Activated naive CD8-positive, alpha-beta T cell (primary cell): ENCODE measurements around the gene POLR2C.

Experiments
- H3K27ac Mint-ChIP-seq: one replicate; pipeline ENCODE4 v1.8.0; 2021; ENCODE audit warnings: mixed read lengths
- H3K27me3 Mint-ChIP-seq: one replicate; pipeline ENCODE4 v1.8.0; 2021; ENCODE audit warnings: mixed read lengths
- H3K36me3 Mint-ChIP-seq: one replicate; pipeline ENCODE4 v1.8.0; 2021; ENCODE audit warnings: mixed read lengths
- H3K4me1 Mint-ChIP-seq: one replicate; pipeline ENCODE4 v1.8.0; 2021; ENCODE audit warnings: low read depth, mixed read lengths
- H3K4me3 Mint-ChIP-seq: one replicate; pipeline ENCODE4 v1.8.0; 2021; ENCODE audit warnings: mild to moderate bottlenecking, mixed read lengths
- H3K9me3 Mint-ChIP-seq: one replicate; pipeline ENCODE4 v1.8.0; 2021; ENCODE audit warnings: low read depth, mixed read lengths

Gene POLR2C

GRCh38 chr16:57462209-57462977, at the start of gene POLR2C:
Gene POLR2C, plus strand, starts transcription at chr16:57462679. Its CDS starts 46 bp downstream, at chr16:57462725.
- Mint-ChIP-seq H3K27me3 (no peaks in the 10 kb centered on the region), H3K36me3 (peaks cover 8% of the 10 kb centered on the region), H3K27ac (peak within 1 kb of the TSS; percentile 100), H3K4me3 (peak within 1 kb of the TSS; percentile 100), H3K9me3 (no peaks in the 10 kb centered on the region), H3K4me1 (peaks cover 30% of the 10 kb centered on the region)

DNA sequence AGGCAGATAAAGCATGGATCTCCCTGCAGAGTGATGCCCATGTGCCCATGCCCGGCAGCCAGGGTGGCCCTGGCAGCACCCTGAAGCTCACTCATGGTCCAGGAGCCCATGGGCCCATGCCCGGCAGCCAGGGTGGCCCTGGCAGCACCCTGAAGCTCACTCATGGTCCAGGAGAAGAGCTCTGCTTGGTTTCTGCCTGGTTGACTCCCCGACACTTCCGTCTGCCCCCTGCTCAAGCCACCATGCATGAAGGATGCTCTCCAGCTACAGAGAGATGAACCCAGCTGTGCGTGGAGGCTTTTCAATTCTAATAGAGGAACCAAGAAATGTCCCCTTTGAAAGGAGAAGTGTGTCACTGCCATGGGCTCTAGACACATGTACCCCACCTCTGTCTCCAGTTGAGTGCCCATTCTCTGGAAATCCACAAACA, 49.2 kb upstream of the POLR2C start:
- H3K27ac Mint-ChIP-seq: no peak overlapping the region
- no peaks in the 10 kb centered on the region for H3K27me3 Mint-ChIP-seq
- H3K4me3 Mint-ChIP-seq: no peak overlapping the region
- H3K4me1 Mint-ChIP-seq: peaks cover 10% of the 10 kb centered on the region
- no peaks in the 10 kb centered on the region for H3K36me3 Mint-ChIP-seq
- H3K9me3 Mint-ChIP-seq: no peaks in the 10 kb centered on the region

DNA sequence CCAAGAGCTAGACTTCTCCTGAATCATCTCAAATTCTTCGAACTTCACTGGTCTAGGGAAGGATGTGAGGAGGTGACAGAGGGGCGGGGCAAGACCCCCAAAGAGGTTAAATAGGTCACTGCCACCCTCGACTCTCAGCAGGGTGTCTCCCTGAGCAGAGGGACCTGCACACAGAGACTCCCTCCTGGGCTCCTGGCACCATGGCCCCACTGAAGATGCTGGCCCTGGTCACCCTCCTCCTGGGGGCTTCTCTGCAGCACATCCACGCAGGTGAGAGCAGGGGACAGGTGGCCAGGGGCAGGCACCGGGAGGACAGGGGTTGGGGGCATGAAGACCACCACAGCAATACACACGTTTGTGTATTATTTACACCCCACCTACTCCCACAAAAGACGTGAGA, 48.7 kb upstream of the POLR2C start:
- H3K27me3 Mint-ChIP-seq: no peaks in the 10 kb centered on the region
- peaks cover 12% of the 10 kb centered on the region for H3K4me1 Mint-ChIP-seq
- H3K27ac Mint-ChIP-seq: no peak overlapping the region
- no peaks in the 10 kb centered on the region for H3K9me3 Mint-ChIP-seq
- H3K4me3 Mint-ChIP-seq: no peak overlapping the region
- H3K36me3 Mint-ChIP-seq: no peaks in the 10 kb centered on the region

DNA sequence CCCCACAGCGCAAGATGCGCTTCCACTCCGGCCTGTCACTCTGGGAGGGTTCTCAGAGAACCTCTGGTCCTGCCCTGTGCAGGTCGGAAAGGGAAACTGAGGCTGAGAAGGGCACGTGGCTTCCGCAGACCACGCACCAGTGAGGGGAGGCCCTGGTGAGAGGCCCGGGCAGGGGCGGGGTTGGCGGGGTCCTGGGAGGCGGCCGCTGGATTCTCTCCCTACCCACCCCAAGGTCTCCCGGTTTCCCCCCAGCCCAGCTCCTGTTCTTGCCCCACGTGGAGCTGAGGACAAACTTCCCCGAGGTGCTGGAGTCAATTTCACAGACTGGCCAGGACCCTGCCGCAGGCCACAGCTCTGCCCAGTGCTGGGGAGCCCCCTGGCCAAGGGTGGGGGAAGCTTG, 46.4 kb upstream of the POLR2C start:
- no peaks in the 10 kb centered on the region for H3K9me3 Mint-ChIP-seq
- no peaks in the 10 kb centered on the region for H3K27me3 Mint-ChIP-seq
- no peaks in the 10 kb centered on the region for H3K36me3 Mint-ChIP-seq
- H3K27ac Mint-ChIP-seq: no peak overlapping the region
- H3K4me1 Mint-ChIP-seq: peaks cover 21% of the 10 kb centered on the region
- no peak overlapping the region for H3K4me3 Mint-ChIP-seq

- no peaks in the 10 kb centered on the region for H3K36me3 Mint-ChIP-seq
- no peaks in the 10 kb centered on the region for H3K27me3 Mint-ChIP-seq
- H3K4me1 Mint-ChIP-seq: peaks cover 25% of the 10 kb centered on the region
- no peak overlapping the region for H3K27ac Mint-ChIP-seq
- H3K4me3 Mint-ChIP-seq: no peak overlapping the region
- no peaks in the 10 kb centered on the region for H3K9me3 Mint-ChIP-seq
These were observed 43.0 kb upstream of the POLR2C start for GRCh38 chr16:57419506-57419905.

DNA sequence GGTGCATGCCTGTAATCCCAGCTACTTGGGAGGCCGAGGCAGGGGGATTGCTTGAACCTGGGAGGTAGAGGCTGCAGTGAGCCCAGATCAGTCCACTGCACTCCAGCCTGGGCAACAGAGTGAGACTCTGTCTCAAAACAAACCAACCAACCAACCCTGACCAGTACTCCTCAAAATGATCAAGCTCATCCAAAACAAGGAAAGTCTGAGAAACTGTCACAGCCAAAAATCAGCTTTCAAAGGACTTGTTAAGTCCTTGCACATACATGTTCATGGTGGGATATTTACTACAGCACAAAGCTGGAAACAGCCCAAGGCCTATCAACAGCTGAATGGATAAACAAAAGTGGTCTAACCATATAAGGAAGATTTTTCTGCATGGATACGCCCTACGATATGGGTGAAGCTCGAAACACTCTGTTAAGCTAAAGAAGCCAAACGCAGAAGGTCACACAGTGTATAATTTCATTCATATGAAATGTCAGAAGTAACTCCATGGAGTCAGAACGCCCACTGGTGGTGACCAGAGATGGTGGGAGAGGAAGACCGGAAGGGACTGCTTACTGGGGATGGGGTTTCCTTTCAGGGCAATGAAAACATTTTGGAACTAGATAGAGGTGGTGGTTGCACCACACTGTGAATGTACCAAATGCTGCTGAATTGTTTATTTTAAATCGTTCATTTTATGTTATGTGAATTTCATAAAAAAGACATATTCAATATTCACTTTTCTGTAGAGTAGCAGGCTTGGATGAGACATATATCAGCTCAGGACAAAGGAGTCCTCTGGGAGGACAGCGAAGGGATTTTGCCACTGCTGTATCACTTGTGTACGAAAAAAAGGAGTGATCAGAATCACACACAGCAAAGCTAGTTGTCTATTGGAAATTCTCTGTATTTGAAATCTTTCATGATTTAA, 40.2 kb upstream of the POLR2C start:
- Mint-ChIP-seq H3K9me3 (no peaks in the 10 kb centered on the region), H3K27me3 (no peaks in the 10 kb centered on the region), H3K27ac (no peak overlapping the region)

DNA sequence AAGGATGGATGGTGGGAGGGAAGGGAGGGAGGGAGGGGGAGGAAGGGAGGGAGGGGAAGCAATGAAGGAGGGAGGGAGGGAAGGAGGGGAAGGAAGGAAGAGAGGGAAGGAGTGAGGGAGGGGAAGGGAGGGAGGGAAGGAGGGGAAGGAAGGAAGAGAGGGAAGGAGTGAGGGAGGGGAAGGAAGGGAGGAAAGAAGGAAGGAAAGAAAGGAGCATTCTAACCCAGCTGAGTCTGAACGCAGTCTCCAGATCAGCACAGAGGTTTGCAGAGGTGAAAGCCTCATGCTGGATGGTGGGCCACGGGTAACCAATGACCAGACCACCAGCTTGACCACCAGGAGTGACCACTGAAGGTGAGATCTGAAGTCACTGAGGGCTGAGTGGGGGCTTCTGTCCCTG, 39.3 kb upstream of the POLR2C start:
- H3K9me3 Mint-ChIP-seq: no peaks in the 10 kb centered on the region
- H3K36me3 Mint-ChIP-seq: peaks cover 6% of the 10 kb centered on the region
- peaks cover 15% of the 10 kb centered on the region for H3K4me1 Mint-ChIP-seq
- no peak overlapping the region for H3K4me3 Mint-ChIP-seq
- H3K27ac Mint-ChIP-seq: no peak overlapping the region
- no peaks in the 10 kb centered on the region for H3K27me3 Mint-ChIP-seq

More for the DNA sequence above, 40.2 kb upstream of the POLR2C start:
- Mint-ChIP-seq H3K4me3 (no peak overlapping the region), H3K4me1 (peaks cover 19% of the 10 kb centered on the region), H3K36me3 (no peaks in the 10 kb centered on the region)

GRCh38 chr16:57424583-57424982, 37.9 kb upstream of the POLR2C start:
- no peak overlapping the region for H3K27ac Mint-ChIP-seq
- H3K9me3 Mint-ChIP-seq: no peaks in the 10 kb centered on the region
- H3K27me3 Mint-ChIP-seq: no peaks in the 10 kb centered on the region
- H3K4me3 Mint-ChIP-seq: no peak overlapping the region
- peaks cover 5% of the 10 kb centered on the region for H3K4me1 Mint-ChIP-seq
- peaks cover 8% of the 10 kb centered on the region for H3K36me3 Mint-ChIP-seq

DNA sequence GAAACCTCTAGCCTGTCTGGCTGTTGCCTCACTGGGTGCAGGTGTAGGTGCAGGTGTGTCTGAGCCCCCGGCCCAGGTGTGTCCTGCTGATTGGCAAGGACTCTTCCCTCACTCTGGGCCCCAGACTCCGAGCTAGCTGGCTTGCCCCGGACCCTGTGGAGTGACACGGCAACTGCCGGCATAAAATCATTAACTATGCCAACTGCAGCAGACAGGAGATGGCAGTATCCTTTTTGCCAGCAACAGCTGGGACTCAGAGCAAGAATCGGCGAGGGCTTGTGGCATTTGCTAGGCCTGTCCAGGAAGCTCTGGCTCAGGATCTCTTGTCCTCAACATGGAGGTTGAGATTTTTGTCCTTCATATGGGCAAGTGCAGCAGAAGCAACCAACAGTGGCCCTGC, 36.1 kb upstream of the POLR2C start:
- peaks cover 10% of the 10 kb centered on the region for H3K36me3 Mint-ChIP-seq

GRCh38 chr16:57427307-57427706, 35.2 kb upstream of the POLR2C start:
- Mint-ChIP-seq H3K4me1 (peaks cover 4% of the 10 kb centered on the region), H3K9me3 (no peaks in the 10 kb centered on the region), H3K27me3 (no peaks in the 10 kb centered on the region), H3K36me3 (peaks cover 10% of the 10 kb centered on the region), H3K4me3 (no peak overlapping the region), H3K27ac (no peak overlapping the region)

More for the DNA sequence above, 36.1 kb upstream of the POLR2C start:
- peaks cover 3% of the 10 kb centered on the region for H3K4me1 Mint-ChIP-seq
- no peaks in the 10 kb centered on the region for H3K9me3 Mint-ChIP-seq
- H3K4me3 Mint-ChIP-seq: no peak overlapping the region
- no peaks in the 10 kb centered on the region for H3K27me3 Mint-ChIP-seq
- H3K27ac Mint-ChIP-seq: no peak overlapping the region

- no peak overlapping the region for H3K4me3 Mint-ChIP-seq
- no peak overlapping the region for H3K27ac Mint-ChIP-seq
- H3K27me3 Mint-ChIP-seq: no peaks in the 10 kb centered on the region
- peaks cover 10% of the 10 kb centered on the region for H3K36me3 Mint-ChIP-seq
- no peaks in the 10 kb centered on the region for H3K9me3 Mint-ChIP-seq
- H3K4me1 Mint-ChIP-seq: peaks cover 6% of the 10 kb centered on the region
These were observed 34.7 kb upstream of the POLR2C start for GRCh38 chr16:57427824-57428223.

- H3K4me1 Mint-ChIP-seq: peaks cover 34% of the 10 kb centered on the region
- peaks cover 19% of the 10 kb centered on the region for H3K36me3 Mint-ChIP-seq
- no peaks in the 10 kb centered on the region for H3K27me3 Mint-ChIP-seq
- H3K4me3 Mint-ChIP-seq: no peak overlapping the region
- H3K27ac Mint-ChIP-seq: no peak overlapping the region
- H3K9me3 Mint-ChIP-seq: no peaks in the 10 kb centered on the region
These were observed 31.5 kb upstream of the POLR2C start for GRCh38 chr16:57430955-57431354.

GRCh38 chr16:57432505-57432904, 30.0 kb upstream of the POLR2C start:
- Mint-ChIP-seq H3K4me1 (peaks cover 35% of the 10 kb centered on the region), H3K27ac (peak overlapping the region; percentile 83)

DNA sequence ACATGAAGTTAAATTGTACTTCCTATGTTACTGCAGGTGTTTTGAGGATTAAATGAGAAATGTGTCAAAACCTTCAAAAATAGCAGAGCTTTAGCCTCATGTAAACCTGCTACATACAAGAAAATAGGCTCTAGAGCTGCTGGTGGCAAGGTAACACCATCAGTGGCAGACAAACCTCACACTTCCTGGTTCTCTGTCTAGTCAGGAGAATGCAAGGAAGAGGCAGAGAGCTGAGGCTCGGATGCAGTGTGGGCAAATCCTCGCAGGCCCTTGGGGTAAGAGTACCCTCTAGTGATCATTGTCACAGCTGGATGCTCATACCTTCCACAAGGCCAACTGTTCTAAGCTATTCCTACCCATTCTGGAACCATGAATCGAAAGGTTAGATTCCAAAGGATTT, 29.5 kb upstream of the POLR2C start:
- Mint-ChIP-seq H3K27ac (peak overlapping the region; percentile 83), H3K27me3 (no peaks in the 10 kb centered on the region), H3K36me3 (peaks cover 13% of the 10 kb centered on the region), H3K4me3 (peak overlapping the region; percentile 58), H3K4me1 (peaks cover 35% of the 10 kb centered on the region), H3K9me3 (no peaks in the 10 kb centered on the region)

More at GRCh38 chr16:57432505-57432904, 30.0 kb upstream of the POLR2C start:
- Mint-ChIP-seq H3K4me3 (no peak overlapping the region), H3K27me3 (no peaks in the 10 kb centered on the region), H3K9me3 (no peaks in the 10 kb centered on the region), H3K36me3 (peaks cover 18% of the 10 kb centered on the region)

DNA sequence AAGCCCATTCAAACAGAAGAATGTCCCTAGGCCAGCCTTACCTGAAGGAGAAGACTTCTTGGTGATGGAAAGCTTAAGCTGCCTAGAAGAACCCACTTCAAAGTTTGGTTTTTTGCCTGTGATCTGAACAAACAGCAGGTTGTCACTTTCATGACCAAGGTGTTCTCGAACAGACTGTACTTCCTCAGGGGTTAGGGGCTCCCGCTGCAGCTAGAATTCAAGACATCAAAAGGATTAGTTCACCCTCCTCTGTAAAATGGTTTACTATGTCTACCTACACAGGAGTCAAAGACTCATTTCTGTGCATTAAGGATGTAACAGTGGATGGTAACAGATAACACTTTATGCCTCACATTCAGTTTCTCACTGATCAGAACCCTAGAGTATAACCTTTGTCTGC, 28.5 kb upstream of the POLR2C start:
- Mint-ChIP-seq H3K4me3 (peak overlapping the region; percentile 7), H3K36me3 (peaks cover 22% of the 10 kb centered on the region)

More for the DNA sequence above, 28.5 kb upstream of the POLR2C start:
- Mint-ChIP-seq H3K4me1 (peaks cover 35% of the 10 kb centered on the region), H3K27me3 (no peaks in the 10 kb centered on the region), H3K9me3 (no peaks in the 10 kb centered on the region), H3K27ac (peak overlapping the region; percentile 83)
